Kidney capillary endothelial cell (primary cell): ENCODE data around the gene ZC3H6.
"Not testable (repeated sequence)": the region's sequence is repeated elsewhere in the genome, so short reads cannot be mapped to it uniquely, and the experiment has no call there.

Experiments used
- DNase-seq: peaks from one replicate; pipeline ENCODE4 v3.0.0-alpha.2; 2018; ENCODE audit warnings: low spot score

The ZC3H6 gene

DNA sequence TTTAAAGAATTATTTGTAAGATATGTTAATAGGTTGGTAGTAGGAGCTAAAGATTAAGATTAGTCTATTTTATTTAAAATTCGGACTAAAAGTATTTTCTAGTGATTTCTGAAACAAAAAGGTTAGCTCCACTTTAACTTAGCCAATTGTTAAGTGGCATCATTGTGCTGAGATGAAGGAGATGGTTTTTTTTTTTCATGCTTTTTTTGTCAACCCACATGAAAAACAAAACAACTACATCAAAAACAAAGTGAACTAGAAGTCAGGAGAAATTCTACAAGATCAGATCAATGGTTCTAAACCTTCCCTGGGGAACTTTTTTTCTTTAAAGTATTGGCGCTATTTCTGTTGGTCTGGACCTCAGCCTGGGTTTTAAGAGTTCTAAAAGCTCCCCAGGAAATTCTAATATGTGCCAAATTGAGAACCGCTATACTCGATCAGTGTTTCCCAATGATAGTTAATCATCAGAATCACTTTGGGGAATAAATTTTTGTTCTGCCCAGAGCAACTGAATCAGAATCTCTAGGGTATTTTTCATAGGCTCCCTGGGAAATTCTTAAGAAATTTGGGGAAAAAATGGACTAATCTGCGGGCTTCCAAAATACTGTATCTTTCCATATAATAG, 2.3 kb downstream of the ZC3H6 start:
- DNase-seq, result no peak

DNA sequence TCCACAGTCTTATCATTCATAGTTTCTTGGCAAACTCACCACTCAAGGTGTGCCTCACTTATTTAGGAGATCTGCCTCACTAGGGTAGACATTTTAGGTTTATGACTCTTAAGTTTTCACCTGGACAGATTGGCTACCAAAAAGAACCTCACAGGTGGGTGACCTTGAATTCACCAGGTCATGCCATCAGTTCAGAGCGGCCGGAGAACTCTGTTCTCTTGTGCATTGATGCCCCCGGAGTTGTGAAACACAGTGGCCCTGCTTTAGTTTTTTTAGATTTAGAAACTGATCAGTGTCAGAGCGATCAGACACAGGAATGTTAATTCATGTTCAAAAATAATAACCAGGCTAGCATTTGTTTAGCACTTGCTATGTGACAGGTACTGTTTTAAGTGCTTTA, 6.7 kb downstream of the ZC3H6 start:
- DNase-seq, result not testable (repeated sequence)

DNA sequence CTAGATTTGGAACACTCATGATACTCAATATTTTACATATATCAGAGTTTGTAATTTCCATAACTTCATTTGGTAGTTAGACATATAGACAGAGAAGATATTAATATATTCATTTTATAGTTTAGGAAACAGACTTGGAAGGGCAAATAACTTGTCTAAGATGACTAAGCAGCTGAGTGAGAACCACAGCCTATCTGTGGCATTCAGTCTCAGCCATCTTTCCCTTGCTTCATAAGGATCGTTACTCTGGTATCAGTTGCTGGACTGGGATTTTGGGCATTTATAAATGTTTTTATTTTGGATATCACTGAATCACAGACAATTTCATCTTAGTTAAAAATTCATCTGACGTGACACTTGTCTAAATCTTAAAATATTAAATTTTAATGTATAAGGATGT, 8.1 kb downstream of the ZC3H6 start:
- not testable (repeated sequence) for DNase-seq

DNA sequence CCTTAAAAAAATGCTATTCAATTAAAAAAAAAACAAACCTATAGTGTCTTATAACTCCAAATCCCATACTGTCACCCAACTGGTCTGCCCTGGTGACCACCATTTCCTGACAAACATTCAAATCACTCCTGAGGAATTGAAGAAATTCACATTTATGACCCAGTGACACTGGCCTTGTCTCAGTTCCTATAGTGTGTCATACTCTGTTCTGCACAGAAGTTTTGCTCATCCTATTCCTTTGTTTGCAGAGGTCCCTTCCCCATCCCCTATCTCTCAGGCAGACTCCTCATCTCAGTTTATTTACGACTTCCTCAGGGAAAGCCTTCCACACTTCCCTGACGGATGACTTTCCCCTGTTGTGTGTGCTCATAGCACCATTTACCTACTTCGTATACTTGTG, 14.7 kb downstream of the ZC3H6 start:
- peak; percentile 29 for DNase-seq

DNA sequence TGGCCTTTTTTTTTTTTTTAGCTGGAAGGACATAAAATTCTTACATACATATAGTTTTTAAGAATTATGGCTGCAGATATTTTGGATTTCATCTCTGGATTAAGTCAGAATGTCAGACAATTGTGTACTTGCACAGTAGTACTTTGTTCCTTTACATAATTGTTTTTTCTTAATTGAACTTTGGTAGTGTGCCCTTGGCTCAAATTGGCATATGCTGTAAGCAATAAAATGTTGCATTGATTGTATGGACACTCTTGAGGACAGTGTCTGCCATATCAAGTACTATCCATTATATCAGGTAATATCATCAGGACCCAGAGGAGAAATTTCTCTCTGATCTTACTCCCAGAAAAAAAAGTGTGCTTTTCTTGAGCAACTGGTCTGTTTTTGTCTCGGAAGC, 15.3 kb downstream of the ZC3H6 start:
- DNase-seq, result no peak

DNA sequence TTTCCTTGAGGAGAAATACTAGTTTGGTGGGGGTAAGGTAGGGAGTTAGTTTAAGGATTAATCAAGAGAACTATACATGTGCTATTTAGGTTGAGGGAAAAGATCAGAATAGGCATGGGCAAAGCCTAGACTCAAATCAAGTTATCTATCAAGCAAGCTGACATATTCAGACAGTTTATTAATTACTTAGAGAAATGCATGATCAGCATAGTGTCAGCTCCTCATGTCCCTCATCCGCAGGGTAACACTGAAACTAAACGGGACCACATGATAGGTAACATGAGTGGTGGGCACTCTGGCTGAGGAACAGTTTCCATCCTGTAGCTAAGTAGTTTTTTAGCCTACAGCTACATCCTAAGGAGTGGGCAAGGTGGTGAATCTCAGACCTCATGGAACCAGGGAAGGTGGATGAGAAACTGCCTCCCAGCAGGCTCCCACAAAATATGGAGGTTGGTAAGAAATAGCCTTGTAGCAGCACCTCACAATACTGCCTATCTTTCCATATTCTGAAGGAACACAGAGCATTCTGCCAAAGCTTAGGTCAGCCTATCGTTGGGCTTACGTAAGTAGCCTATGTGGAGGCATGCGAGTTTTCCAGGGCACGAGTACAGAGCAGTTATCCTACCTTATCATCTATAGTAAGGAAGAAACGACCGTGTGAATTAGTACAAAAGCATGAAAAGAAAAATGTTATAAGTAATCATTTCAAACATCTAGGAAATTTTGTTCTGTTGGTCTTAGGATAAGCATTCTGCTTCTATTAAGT, 18.4 kb downstream of the ZC3H6 start:
- no peak for DNase-seq

DNA sequence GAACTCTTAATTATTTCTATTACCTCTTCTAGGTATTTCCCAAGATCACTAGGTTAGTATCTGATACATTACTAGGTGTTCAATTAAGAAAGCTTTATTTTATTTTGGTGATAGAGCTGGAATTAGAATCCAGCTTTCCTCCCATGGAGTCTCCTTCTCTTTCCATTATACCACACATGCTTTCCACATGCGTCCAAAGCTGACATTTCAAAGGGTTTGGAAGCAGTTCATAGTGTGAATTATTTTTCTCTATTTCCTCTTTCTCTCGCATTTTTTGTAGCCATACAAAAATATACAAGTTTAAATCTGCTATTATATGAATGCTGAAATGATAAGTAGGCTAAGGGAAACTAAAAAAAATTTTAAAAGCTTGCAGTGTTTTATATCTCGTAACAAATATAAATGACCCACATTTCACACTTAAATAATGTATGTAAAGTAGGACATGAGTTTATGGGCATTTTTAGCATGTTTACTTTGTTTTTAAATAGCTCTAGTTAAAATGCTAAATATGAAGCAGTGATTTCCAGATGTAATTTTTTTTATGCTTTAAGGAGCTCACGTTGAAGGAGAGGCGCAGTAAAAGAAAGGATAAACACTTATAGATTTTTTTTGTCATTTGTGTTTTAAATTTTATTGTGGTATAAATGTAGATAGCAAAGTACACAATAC, 20.1 kb downstream of the ZC3H6 start:
- DNase-seq, result no peak

DNA sequence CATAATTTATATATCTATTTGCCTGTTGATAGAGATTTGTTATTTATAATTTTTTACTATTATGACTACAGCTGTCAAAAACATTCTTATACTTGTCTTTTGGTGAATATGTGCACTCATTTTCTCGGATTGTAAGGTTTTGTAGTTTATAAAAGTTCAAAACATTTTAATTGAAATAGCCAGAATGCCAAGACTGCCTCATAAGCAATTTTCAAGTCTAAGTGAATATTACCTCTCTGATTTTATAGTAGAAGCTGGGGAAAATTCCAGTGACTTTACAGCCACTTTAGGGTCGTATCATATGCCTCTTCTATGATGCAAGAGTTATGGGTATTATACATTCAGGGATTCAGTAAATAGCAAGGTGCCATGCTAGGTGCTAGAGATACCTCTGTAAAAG, 21.0 kb downstream of the ZC3H6 start:
- no peak for DNase-seq

DNA sequence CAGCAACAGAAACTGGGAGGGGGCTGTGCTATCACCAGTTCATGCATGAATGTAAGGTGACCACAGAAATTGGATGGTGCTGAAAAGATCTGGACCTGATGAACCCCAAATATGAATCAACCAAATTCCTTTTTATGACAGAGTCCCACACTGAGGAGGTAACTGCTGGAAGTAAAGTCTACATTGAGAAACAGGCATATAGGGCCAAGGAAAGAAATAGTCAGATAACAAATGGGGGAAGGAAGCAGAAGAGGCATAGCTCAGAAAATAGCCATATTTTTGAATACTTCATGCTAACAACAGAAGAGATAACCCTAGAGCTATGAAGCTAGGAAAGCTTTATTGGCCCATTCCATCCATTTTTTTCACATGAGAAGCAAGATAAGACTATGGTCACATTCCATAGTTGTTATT, 25.8 kb downstream of the ZC3H6 start:
- DNase-seq, result no peak

DNA sequence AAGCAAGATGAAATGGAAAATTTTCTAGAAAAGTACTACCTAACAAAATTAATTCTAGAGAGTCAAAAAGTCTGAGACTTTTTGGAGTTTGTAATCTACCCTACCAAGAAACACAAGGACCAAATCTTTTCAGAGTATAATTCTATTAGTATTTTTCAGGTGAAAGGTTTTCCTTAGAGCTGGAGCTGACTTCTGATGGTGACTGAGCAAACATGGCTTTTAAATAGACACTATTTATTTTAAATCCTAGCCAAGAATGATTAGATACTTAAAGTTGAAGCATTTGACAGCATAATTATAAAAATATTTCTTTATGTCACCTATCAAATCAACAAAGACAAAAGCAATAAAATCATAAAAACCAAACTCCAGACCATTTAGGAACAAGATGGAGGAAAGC, 26.6 kb downstream of the ZC3H6 start:
- DNase-seq, result no peak

DNA sequence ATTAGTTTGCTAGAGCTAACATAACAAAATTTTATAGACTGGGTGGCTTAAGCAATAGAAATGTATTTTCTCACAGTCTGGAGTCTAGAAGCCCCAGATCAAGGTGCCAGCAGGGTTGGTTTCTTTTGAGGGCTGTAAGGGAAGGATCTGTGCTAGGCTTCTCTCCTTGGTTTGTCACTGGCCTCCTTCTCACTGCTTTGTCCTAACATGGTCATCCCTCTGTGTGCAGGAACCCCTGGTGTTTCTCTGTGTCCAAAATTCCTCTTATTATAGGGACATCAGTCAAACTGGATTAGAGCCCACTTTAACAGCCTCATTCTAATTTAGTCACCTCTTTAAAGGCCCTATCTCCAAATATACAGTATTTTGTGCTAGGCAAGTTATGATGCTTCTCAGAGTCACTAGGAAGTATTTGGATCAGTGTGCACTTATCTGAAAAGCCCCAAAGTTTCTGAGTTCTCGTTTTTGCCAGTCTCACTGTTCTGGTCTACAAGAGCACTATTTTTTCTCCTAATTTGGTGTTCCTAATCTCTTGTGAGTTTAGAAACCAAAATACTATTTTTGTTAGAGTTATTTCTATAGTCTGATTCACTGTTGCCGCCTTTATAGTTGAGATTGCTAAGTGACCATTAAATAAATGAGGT, 29.0 kb downstream of the ZC3H6 start:
- DNase-seq, result no peak

DNA sequence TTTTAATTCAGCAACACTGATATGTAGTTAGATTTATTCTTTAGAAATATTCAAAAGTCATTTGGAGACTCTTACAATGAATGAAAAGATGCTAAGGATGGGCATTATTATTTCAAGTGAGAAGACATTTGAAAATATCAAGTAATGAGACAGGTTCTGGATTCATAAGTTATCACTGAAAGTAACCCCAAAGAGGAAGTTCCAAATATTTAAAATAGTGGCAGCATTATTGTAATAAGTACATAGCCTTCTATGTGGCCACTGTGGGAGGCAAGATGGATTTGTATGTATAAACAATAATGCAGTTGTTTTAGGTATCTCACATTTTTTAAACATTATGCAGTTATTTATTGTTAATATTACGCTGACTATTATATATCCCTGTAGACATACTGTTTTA, 29.7 kb downstream of the ZC3H6 start:
- DNase-seq, result no peak

DNA sequence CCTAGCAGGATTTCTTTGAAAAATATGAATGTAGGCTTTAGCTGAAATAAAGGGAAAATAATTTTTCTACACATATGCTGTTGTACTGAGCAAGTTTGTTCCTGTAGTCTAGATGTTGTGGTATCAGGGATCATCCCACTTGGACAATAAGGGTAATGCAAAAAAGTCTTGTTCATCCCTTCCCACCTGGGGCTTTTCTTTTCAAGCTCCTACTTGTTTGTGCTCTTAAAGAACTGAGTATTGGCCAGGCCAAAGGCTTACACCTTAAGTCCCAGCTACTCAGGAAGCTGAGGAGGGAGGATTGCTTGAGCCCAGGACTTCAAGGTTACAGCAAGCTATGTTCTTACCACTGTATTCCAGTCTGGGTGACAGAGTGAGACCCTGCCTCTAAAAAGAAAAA, 35.5 kb downstream of the ZC3H6 start:
- DNase-seq, result no peak

DNA sequence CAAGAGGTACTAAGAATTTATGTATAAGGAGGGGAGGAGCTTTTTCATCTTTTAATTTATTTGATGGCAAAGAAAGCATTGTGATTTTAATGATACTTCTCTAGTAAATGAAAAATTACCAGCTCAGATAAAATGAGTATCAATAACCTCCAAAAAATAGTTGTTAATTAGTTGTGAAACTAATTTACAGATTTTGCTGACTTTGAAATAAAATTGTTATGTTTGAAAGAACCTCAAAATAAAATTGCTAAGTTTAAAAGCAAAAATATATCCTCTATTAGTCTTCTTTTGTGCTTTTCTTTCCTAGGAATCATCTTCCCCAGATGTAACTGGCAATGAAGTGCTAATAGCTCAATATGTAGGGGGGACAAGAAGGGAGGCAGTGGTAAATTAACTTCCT, 36.5 kb downstream of the ZC3H6 start:
- no peak for DNase-seq

DNA sequence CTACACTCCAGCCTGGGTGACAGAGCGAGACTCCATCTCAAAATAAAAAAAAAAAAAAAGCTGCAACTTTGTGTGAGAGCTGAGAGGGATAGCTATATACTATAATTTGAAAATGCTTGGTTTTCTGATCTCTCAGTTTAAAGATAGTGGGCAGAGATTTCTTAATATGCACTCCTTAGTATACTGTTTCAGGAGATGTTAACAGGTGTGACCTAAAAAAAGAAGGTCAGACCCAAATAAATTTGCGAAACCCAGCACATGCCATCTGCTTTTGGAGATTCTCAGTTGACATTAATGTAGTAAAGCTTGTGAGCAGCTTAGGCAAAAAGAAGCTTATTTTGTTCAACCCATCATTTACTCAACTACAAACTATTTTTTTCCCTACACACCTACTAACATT, 37.4 kb downstream of the ZC3H6 start:
- no peak for DNase-seq

DNA sequence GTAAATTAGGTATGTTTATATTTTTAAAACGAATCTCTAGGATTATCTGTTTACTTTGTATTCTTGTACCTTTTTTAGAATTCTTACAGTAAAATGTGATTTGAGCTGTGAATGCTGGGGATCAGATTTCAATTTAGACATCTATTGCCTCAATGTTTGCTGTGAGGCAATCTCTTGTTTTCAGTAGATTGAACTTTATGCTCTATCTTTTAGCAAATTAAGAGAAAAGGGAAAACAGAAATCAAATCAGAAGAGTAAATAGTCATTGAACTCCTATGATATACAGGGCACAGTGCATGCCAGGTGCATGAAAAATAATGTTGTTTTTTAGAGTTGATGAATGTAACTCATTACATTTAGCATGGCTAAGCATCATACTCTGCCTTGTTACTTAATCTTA, 39.5 kb downstream of the ZC3H6 start:
- DNase-seq, result no peak

DNA sequence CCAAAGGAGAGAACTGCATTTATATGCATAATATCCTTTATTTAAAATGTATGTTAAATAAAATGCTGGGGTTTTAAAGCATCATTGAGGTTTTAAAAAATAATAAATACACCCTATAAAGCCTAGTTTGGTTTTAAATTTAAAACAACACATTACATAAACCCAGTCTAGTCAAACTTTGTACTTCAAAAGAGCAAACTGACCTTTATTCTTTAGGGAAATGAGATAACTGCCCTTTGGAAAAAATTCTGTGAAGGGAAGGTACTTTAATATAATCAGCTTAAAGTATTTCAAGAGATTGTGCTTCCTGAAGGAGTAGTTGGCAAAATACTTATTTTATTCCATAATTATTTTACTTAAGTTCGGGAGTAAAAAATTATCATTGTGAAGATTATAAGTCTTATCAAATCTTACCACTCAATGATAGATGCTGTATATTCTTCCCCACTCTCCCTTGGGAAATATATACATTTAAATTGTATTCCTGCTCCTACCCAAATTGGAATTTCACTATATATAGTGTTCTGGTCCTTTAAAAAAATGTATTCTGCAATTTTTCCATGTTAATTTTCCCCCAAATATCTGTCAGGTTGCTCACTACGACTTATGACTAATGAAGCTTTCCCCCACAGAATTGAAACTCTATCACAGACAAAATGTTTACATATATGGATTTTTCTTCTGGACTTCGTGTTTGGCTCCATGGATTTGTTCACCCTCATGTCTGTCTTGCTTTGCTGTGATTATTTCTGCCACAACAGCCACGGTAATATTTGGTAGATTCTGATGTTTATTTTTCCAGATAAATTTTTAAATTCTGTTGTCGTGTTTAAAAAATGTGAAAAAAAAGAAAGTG, 42.1 kb downstream of the ZC3H6 start:
- no peak for DNase-seq

DNA sequence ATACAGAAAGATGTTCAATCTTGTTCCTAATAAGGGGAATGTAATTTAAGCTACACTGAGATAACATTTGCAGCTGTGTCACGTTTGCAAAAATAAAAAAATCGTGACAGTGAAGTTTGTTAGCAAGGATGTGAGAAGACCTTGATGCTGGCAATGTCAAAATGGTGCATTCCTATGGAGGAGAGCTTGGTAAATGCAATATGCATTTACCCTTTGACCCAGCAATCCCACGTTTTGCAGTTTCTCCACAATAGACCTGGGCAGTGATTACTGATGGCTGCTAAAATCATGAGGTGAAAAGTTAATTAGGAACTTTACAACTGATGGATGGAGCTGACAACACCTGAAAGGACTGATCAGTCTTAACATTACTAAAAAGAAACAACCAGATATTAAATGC, 43.1 kb downstream of the ZC3H6 start:
- no peak for DNase-seq

DNA sequence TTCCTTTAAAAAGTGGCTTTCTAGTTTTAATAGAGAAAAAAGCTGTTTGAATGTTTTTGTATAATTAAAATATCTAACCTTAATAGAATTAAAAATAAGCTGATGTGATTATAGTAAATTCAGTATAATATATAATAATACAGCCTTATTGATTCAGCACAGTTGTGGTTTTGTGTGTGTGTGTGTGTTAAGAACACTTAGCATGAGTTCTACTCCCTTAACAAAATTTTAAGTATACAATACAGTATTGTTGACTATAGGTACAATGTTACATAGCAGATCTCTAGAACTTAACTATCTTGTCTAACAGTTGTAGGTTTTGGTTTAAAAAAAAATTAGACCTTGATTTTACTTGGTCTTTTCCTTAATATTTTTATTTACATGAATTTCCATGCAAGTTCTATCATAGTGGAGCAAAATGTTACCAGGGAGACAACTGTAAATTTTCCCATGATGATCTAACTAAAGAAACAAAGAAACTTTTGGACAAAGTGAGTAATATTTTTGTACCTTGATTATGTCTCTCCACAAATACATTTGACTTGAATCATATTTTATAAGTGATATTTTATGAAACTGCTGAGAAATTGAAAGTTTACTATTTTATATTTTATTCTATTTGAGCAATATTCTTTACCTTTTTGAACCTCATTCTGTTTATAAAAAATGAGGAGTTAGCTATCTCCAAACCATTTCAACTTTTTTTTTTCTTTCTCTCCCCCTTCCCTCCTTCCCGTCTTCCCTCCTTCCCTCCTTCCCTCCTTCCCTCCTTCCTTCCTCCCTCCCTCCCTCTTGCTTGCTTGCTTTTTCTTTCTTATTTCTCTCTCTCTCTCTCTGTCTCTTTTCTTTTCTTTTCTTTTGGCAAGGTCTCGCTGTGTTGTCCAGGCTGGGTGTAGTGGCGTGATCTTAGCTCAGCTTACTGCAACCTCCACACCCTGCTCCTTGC, 46.3 kb downstream of the ZC3H6 start:
- no peak for DNase-seq

DNA sequence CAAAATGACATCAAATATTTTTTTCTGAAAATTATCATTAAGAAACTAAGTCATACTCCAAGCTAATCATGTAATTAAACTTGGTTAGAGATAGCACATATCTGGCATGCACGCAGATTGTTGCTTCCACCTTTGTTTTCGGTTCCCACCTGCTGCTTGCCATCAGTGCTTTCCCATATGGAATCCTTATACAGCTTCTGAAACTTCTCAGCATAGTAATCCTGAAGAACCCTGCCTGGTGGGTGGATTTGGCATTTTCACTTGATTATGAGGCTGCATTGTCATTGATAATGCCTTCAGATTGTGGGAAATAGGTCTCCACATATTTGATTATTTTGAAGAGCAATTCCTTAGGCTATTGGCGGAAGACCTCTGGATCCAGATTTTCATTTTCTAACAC, 47.5 kb downstream of the ZC3H6 start:
- no peak for DNase-seq
